Right lobe of liver (tissue), 6 donors: ENCODE results near the gene USP44. TPM values are rescaled to one million over a fixed set of nuclear protein-coding genes. Genes with fewer than 3 reads are reported as not detected.

Experiments used
- ATAC-seq, 4 donors: fragments of 200-7000 bp; cut with Tn5 transposase; one replicate each; pipeline ENCODE4 v1.9.1; 2020; ENCODE audit warnings: mild to moderate bottlenecking in 4 of 4, moderate library complexity in 4 of 4
- DNase-seq, 3 donors: peaks; one replicate each; pipeline ENCODE4 v3.0.0-alpha.2; 2020
- H3K27ac ChIP-seq, 3 donors: fragments of 200-600 bp; one replicate each; pipeline ENCODE4 v1.8.0; 2022
- H3K27me3 ChIP-seq, 2 donors: fragments of 200-600 bp; one replicate each; pipeline ENCODE4 v1.8.0; 2022
- H3K36me3 ChIP-seq, 4 donors: fragments of 200-600 bp; sonication (generic) in 1 of 4; one replicate each; pipeline versions ENCODE4 v1.5.1 to v1.8.0; 2017 to 2022; ENCODE audit warnings: control low read depth in 1 of 4
- H3K4me1 ChIP-seq, 4 donors: fragments of 200-600 bp; sonication (generic) in 1 of 4; one replicate each; pipeline versions ENCODE4 v1.5.1 to v1.8.0; 2017 to 2022; ENCODE audit warnings: control low read depth in 1 of 4
- H3K4me3 ChIP-seq, 3 donors: fragments of 200-600 bp; one replicate each; pipeline ENCODE4 v1.8.0; 2022
- H3K9me3 ChIP-seq, 4 donors: fragments of 200-600 bp; sonication (generic) in 1 of 4; one replicate each; pipeline versions ENCODE4 v1.5.1 to v1.8.0; 2017 to 2022; ENCODE audit warnings: control low read depth in 1 of 4
- POLR2A ChIP-seq: fragments of 450-650 bp; IDR thresholded peaks from one replicate; pipeline ENCODE4 v1.6.1; 2017; ENCODE audit warnings: antibody characterized with exemption, mild to moderate bottlenecking
- WGBS: methylation state at CpG from one replicate; pipeline ENCODE4 v1.1.6; 2018; ENCODE audit warnings: low coverage, low lambda C conversion rate; ENCODE audit not compliant: insufficient coverage; ENCODE audit errors: missing lambda C conversion rate; 5-methylcytosine and 5-hydroxymethylcytosine counted together
- intact Hi-C, 2 donors: fragments of 100-400 bp; cut with DNase I; formaldehyde crosslinking; loops; one replicate each; pipeline versions ENCODE4 v1.11.2 to v1.14.1; 2022
- total RNA-seq, 6 experiments: library from RNA; depleted of rRNA in 2 of 6; stranded (reverse); fragments of >200 nt in 2 of 6; fragmentation: NEBNext Ultra II Directional in 3 of 6; extraction: Animal tissue kit (Norgen Biotek cat#: 25700) in 3 of 6; gene quantifications; one replicate each; pipeline versions ENCODE4 v1.1.0 to v1.2.4, GENCODE V29; 2016 to 2023
- TF ChIP-seq, protein P1 (sequence below), 4 donors: fragments of 200-600 bp in 3 of 4; fragments of 450-650 bp in 1 of 4; IDR thresholded peaks; one replicate each; pipeline versions ENCODE4 v1.5.1 to v1.8.0; 2016 to 2022; ENCODE audit warnings: antibody characterized with exemption in 4 of 4, mild to moderate bottlenecking in 2 of 4
- donor health status: DM: no; HTN: yes; CAD: no.
- donor health status: DM: no; HTN: no; CAD: no.
- donor health status: DM: no; HTN: no; CAD: no.
- donor health status: DM: no; HTN: yes; CAD: no.
- donor health status: DM: no; HTN: yes; CAD: no.

USP44 gene
- total RNA-seq, 6 experiments from 2014 or later, result 0.22 to 0.31 (median 0.23) TPM; not detected in 2

GRCh38 chr12:95582230-95583058, 31.2 kb upstream of the USP44 start:
- no peaks in the 10 kb centered on the region for H3K9me3 ChIP-seq
- H3K4me1 ChIP-seq, result no peaks in the 10 kb centered on the region
- intact Hi-C loops, result loop anchor here in 1 of 2 donors (10.0 kb wide), 1 partner anchor 232 kb away; no protein-coding TSS in a partner anchor
- H3K27ac ChIP-seq, result no peak overlapping the region
- DNase-seq (no peak), ATAC-seq (peak; percentile 46 to 76 (median 54))
- 33% methylated on average over 6 of the region's 8 CpGs for WGBS
- no peak overlapping the region for H3K4me3 ChIP-seq
- TF ChIP-seq POLR2A, result no peak
- TF ChIP-seq, protein P1, sequence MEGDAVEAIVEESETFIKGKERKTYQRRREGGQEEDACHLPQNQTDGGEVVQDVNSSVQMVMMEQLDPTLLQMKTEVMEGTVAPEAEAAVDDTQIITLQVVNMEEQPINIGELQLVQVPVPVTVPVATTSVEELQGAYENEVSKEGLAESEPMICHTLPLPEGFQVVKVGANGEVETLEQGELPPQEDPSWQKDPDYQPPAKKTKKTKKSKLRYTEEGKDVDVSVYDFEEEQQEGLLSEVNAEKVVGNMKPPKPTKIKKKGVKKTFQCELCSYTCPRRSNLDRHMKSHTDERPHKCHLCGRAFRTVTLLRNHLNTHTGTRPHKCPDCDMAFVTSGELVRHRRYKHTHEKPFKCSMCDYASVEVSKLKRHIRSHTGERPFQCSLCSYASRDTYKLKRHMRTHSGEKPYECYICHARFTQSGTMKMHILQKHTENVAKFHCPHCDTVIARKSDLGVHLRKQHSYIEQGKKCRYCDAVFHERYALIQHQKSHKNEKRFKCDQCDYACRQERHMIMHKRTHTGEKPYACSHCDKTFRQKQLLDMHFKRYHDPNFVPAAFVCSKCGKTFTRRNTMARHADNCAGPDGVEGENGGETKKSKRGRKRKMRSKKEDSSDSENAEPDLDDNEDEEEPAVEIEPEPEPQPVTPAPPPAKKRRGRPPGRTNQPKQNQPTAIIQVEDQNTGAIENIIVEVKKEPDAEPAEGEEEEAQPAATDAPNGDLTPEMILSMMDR (IDR thresholded peaks at IDR 0.05), result peak; percentile 33 to 54 (median 52)
- H3K27me3 ChIP-seq, result no peaks in the 10 kb centered on the region
- H3K36me3 ChIP-seq, result no peaks in the 10 kb centered on the region

DNA sequence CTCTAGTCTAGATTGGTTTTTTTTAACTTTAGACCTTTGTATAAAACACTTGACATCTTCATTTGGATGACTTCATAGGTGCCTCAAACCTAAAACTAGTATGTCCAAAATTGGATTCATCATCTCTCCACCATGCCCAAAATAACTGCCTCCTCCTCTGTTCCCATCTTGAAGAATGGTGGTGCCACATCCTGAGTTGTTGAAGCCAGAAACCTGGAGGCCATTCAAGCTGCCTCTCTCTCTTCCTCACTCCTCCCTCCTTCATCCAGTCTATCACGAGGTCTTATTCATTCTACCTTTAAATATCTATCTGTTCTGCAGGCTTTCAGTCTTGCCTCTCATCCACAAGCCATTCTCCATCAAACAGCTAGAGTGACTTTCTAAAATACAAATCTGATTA, 26.5 kb upstream of the USP44 start:
- DNase-seq, result no peak
- Histone ChIP-seq H3K27ac (no peak overlapping the region), H3K4me3 (no peak overlapping the region), H3K4me1 (no peaks in the 10 kb centered on the region), H3K27me3 (no peaks in the 10 kb centered on the region), H3K36me3 (no peaks in the 10 kb centered on the region), H3K9me3 (no peaks in the 10 kb centered on the region)
- intact Hi-C loops, result no loop called here
- WGBS, result 44% methylated on average over 1 of the region's 1 CpG
- TF ChIP-seq POLR2A, result no peak
- TF ChIP-seq, protein P1 (IDR thresholded peaks at IDR 0.05), result no peak
- no peak for ATAC-seq

DNA sequence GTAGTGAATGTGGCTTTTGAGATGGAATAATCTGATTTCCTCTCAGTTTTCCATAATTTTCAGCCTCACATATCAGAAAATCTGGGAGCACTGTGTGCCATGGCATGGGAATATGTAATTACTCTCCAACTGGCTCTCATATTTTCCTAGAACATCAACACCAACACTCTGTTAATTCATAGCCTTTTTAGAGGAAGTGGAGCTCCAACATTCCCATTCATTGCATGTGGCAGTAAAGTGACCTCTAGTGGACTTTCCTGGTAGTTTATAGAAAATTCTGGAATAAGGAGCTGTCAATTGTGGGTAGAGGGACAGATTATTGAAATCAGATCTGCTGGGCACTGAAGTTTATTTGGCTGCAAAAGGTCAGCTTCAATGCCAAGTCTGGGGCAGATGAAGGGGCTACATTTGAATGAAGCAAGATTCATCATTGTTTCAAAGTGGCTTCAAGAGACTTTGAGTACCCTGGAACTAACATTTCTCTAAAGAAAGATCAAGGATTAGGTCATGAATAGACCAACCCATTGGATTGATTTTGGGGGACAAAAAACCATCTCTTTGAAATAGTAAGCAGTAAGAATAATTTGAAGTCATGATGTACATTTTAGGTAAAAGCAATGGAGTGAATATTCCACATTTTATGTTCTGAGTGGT, 23.6 kb upstream of the USP44 start:
- no peak overlapping the region for H3K27ac ChIP-seq

GRCh38 chr12:95573951-95574576, 22.8 kb upstream of the USP44 start:
- TF ChIP-seq, protein P1 (IDR thresholded peaks at IDR 0.05), result no peak
- no peak for TF ChIP-seq POLR2A
- no peaks in the 10 kb centered on the region for H3K36me3 ChIP-seq

More for the DNA sequence above, 23.6 kb upstream of the USP44 start:
- intact Hi-C loops, result no loop called here
- H3K27me3 ChIP-seq, result no peaks in the 10 kb centered on the region
- H3K4me3 ChIP-seq, result no peak overlapping the region
- H3K36me3 ChIP-seq, result no peaks in the 10 kb centered on the region
- no peak for DNase-seq
- no peaks in the 10 kb centered on the region for H3K4me1 ChIP-seq
- H3K9me3 ChIP-seq, result no peaks in the 10 kb centered on the region
- peak; percentile 81 to 93 (median 83) for ATAC-seq
- no peak for TF ChIP-seq POLR2A
- TF ChIP-seq, protein P1 (IDR thresholded peaks at IDR 0.05), result peak; percentile 54 to 76 (median 72)

More at GRCh38 chr12:95573951-95574576, 22.8 kb upstream of the USP44 start:
- Histone ChIP-seq H3K27me3 (no peaks in the 10 kb centered on the region), H3K27ac (no peak overlapping the region), H3K9me3 (no peaks in the 10 kb centered on the region), H3K4me3 (no peak overlapping the region), H3K4me1 (no peaks in the 10 kb centered on the region)
- DNase-seq, result no peak
- intact Hi-C loops, result no loop called here
- peak in 1 of 4 donors; percentile 28 for ATAC-seq
- 40% methylated on average over 10 of the region's 10 CpGs for WGBS
